OCI-LY7 (cell line): ENCODE results near the gene TPSG1. TPM values are rescaled to one million over a fixed set of nuclear protein-coding genes. Genes with fewer than 3 reads are reported as not detected.

Experiments used
- BruUV-seq: library from RNA; stranded (reverse); fragments of 400-500 nt; replicated peaks from 2 replicates; lab custom pipeline; 2021; lab: Mats Ljungman, UMichigan
- CTCF ChIA-PET: fragments of 300-600 bp; sonication (Branson Sonifier 250); formaldehyde crosslinking; loops from one replicate; lab custom pipeline; 2022; ENCODE audit warnings: antibody characterized with exemption; ENCODE audit not compliant: unreplicated experiment; lab: Charles Lee
- POLR2A ChIA-PET: fragments of 300-600 bp; sonication (Branson Sonifier 250); formaldehyde crosslinking; loops from one replicate; lab custom pipeline; 2022; ENCODE audit warnings: antibody characterized with exemption; lab: Charles Lee
- DNase-seq: peaks from one replicate; pipeline ENCODE4 v3.0.0-alpha.2; 2015; ENCODE audit warnings: low spot score
- H2AFZ ChIP-seq: fragments of 200-600 bp; sonication (generic), shearing (Covaris generic); 2 replicates; pipeline ENCODE4 v1.6.1; 2014; ENCODE audit warnings: mild to moderate bottlenecking, antibody characterized with exemption, low read length, moderate library complexity
- H3K27ac ChIP-seq: fragments of 200-600 bp; sonication (generic); 2 replicates; pipeline ENCODE4 v1.5.1; 2014; ENCODE audit warnings: mixed run types, low read depth, mild to moderate bottlenecking, moderate library complexity, low read length, inconsistent platforms; ENCODE audit not compliant: poor library complexity, severe bottlenecking
- H3K36me3 ChIP-seq: fragments of 200-600 bp; sonication (generic); 2 replicates; pipeline ENCODE4 v1.6.1; 2014; ENCODE audit warnings: mild to moderate bottlenecking, antibody characterized with exemption, low read length, moderate library complexity, mixed read lengths; ENCODE audit not compliant: insufficient read depth
- H3K4me1 ChIP-seq: fragments of 200-600 bp; sonication (generic); 2 replicates; pipeline ENCODE4 v1.5.1; 2014; ENCODE audit warnings: mild to moderate bottlenecking, low read length; ENCODE audit not compliant: insufficient read depth, poor library complexity, severe bottlenecking
- H3K4me2 ChIP-seq: fragments of 200-600 bp; sonication (generic); 2 replicates; pipeline ENCODE4 v1.6.1; 2014; ENCODE audit warnings: mild to moderate bottlenecking, low read length
- H3K4me3 ChIP-seq: fragments of 200-600 bp; sonication (generic); 2 replicates; pipeline ENCODE4 v1.5.1; 2014; ENCODE audit warnings: mild to moderate bottlenecking, low read depth, low read length; ENCODE audit not compliant: poor library complexity, severe bottlenecking
- H3K79me2 ChIP-seq: fragments of 200-600 bp; sonication (generic); 2 replicates; pipeline ENCODE4 v1.6.1; 2016; ENCODE audit warnings: low read depth, mild to moderate bottlenecking, low read length, moderate library complexity, mixed read lengths; ENCODE audit not compliant: insufficient read depth
- H3K9me2 ChIP-seq: fragments of 200-600 bp; sonication (generic); 2 replicates; pipeline ENCODE4 v1.6.1; 2016; ENCODE audit warnings: mild to moderate bottlenecking, low read length, mixed read lengths; ENCODE audit not compliant: insufficient read depth
- H3K9me3 ChIP-seq: fragments of 200-600 bp; sonication (generic); 2 replicates; pipeline ENCODE4 v1.6.1; 2014; ENCODE audit warnings: mild to moderate bottlenecking, mixed run types, low read length, mixed read lengths
- H4K20me1 ChIP-seq: fragments of 200-600 bp; sonication (generic); 2 replicates; pipeline ENCODE4 v1.6.1; 2014; ENCODE audit warnings: mild to moderate bottlenecking, antibody characterized with exemption, low read length, moderate library complexity, mixed read lengths; ENCODE audit not compliant: insufficient read depth
- CTCF ChIP-seq: fragments of 200-600 bp; sonication (generic); conservative IDR thresholded peaks from 2 replicates; pipeline ENCODE4 v1.5.1; 2014; ENCODE audit warnings: mild to moderate bottlenecking, antibody characterized with exemption, low read length, moderate library complexity, mixed read lengths
- EZH2phosphoT487 ChIP-seq: fragments of 200-600 bp; sonication (generic); IDR thresholded peaks from 2 replicates; pipeline ENCODE4 v1.6.1; 2018; ENCODE audit warnings: low read depth, borderline replicate concordance, mild to moderate bottlenecking, mixed run types, antibody characterized with exemption, low read length, moderate library complexity, mixed read lengths
- intact Hi-C: fragments of 100-400 bp; cut with micrococcal nuclease; formaldehyde crosslinking; loops from one replicate; pipeline ENCODE4 v1.10.0; 2022; ENCODE audit not compliant: unreplicated experiment
- total RNA-seq, 2 experiments: library from RNA; depleted of rRNA in 1 of 2; stranded (reverse); fragments of >200 nt in 1 of 2; shearing (Covaris generic) in 1 of 2; gene quantifications; 2 replicates each; pipeline ENCODE4 v1.2.3, GENCODE V29; 2014 to 2022

The TPSG1 gene
- total RNA-seq, 2 experiments from 2014 or later, result not detected

GRCh38 chr16:1202274-1202673 lies 22.8 kb downstream of the TPSG1 start:
- ChIA-PET CTCF (no interaction called here), POLR2A (no interaction called here)
- Histone ChIP-seq H3K36me3 (no peaks in the 10 kb centered on the region), H3K4me1 (no peaks in the 10 kb centered on the region), H4K20me1 (no peaks in the 10 kb centered on the region), H3K4me3 (no peak overlapping the region), H2AFZ (no peak overlapping the region), H3K27ac (no peak overlapping the region), H3K9me3 (no peaks in the 10 kb centered on the region), H3K9me2 (no peaks in the 10 kb centered on the region), H3K4me2 (no peak overlapping the region), H3K79me2 (no peaks in the 10 kb centered on the region)
- DNase-seq, result no peak
- no TSS peak for BruUV-seq
- TF ChIP-seq EZH2phosphoT487 (no peak), CTCF (no peak)
- intact Hi-C loops, result no loop called here

- no peak for DNase-seq
- no peak for TF ChIP-seq CTCF
- no peak for TF ChIP-seq EZH2phosphoT487
- CTCF ChIA-PET, result no interaction called here
- Histone ChIP-seq H3K79me2 (no peaks in the 10 kb centered on the region), H3K4me1 (no peaks in the 10 kb centered on the region), H3K9me2 (no peaks in the 10 kb centered on the region), H2AFZ (no peak overlapping the region), H3K9me3 (no peaks in the 10 kb centered on the region), H4K20me1 (no peaks in the 10 kb centered on the region), H3K27ac (no peak overlapping the region), H3K4me3 (no peak overlapping the region), H3K4me2 (no peak overlapping the region), H3K36me3 (no peaks in the 10 kb centered on the region)
- intact Hi-C loops, result no loop called here
- no TSS peak for BruUV-seq
- POLR2A ChIA-PET, result no interaction called here
Observed at GRCh38 chr16:1201444-1201843, 23.6 kb downstream of the TPSG1 start.

- TF ChIP-seq CTCF, result no peak
- TF ChIP-seq EZH2phosphoT487, result no peak
- no peak overlapping the region for H3K27ac ChIP-seq
- H3K4me1 ChIP-seq, result no peaks in the 10 kb centered on the region
- intact Hi-C loops, result no loop called here
- H4K20me1 ChIP-seq, result no peaks in the 10 kb centered on the region
- DNase-seq, result no peak
- ChIA-PET POLR2A (no interaction called here), CTCF (no interaction called here)
- no peak overlapping the region for H2AFZ ChIP-seq
- H3K9me3 ChIP-seq, result no peaks in the 10 kb centered on the region
- H3K79me2 ChIP-seq, result no peaks in the 10 kb centered on the region
- no peaks in the 10 kb centered on the region for H3K36me3 ChIP-seq
- H3K9me2 ChIP-seq, result no peaks in the 10 kb centered on the region
- H3K4me3 ChIP-seq, result no peak overlapping the region
- BruUV-seq, result no TSS peak
- no peak overlapping the region for H3K4me2 ChIP-seq
Observed at GRCh38 chr16:1200014-1200627, 24.9 kb downstream of the TPSG1 start.
